HG02970 (cell line): ENCODE results near the gene SMIM5.

Experiments
- ATAC-seq: cut with Tn5 transposase; IDR thresholded peaks from one replicate; pipeline ENCODE4 v1.9.1; 2021; ENCODE audit warnings: mild to moderate bottlenecking, moderate library complexity, moderate number of reproducible peaks; ENCODE audit not compliant: unreplicated experiment, low FRiP score

SMIM5 gene

GRCh38 chr17:75639327-75639726 is 6.1 kb downstream of the SMIM5 start:
- no peak for ATAC-seq

- no peak for ATAC-seq
Measured at GRCh38 chr17:75639771-75640555, 6.7 kb downstream of the SMIM5 start.

- no peak for ATAC-seq
Measured at GRCh38 chr17:75640556-75641119, 7.4 kb downstream of the SMIM5 start.

GRCh38 chr17:75641343-75641742 is 8.1 kb downstream of the SMIM5 start:
- no peak for ATAC-seq

DNA sequence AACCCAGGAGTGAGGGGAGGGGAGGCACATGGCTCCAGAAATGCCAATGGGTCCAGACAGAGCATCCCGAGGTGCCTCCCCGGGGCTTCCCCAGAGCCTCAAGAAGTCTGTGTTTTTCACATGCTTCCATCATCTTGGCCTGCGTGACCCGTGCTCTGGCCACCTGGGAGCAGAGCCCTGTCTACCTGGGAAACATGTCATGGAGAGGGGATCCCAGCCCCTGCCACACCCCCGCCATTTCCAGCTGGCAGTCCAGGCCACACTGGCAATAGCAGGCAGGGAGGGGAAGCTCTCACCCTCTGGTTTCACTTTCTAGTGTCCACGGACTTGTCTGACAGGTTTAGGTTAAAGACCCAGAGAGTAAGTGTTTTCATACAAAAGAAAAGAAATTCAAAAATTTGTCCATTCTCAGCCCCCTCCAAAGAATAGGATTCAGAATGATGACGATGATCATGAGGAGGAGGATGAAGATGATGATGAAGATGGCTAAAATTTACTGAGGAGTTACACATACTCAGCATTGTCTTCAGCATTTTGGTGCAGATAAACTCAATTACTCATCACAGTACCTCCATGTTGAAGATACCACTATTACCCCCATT is 9.0 kb downstream of the SMIM5 start:
- no peak for ATAC-seq

DNA sequence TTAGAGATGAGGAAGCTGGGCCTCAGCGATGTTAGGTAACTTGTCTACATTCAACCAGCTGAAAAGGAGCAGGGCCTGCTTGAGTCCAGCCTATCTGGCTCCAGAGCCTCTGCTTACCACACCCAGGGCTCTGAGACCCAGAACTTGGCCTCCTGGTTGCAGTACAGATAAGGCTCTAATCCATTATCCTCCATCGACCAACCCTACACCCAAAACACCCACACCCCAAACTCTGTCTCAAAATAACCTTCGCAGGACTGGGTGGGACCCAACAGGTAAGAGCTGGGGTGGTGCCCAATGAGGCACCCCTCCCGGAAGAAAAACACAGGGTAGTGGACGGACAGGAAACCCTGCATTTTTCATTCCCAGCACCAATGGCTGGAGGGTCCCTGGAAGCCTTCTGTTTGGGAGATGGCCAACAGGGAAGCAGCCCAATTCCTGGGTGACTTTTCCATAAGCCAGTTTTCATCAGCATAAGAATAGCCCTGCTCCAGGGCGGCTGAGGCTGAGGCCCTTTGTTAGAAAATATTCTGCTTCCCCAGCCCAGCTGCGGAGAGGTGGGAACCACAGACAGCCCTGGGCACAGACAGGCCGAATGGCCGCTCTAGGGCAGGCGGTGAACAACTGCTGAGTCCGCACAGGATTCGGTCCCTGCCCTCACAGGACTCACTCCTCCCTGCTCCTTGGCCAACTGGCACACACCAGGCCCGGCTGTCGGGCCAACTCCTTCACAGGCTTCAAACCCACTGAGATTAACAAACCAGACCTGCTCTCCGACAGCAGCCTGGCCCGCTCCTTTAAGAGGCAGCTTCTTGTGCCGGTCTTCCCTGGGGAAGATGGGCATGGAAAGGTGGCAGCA is 9.8 kb downstream of the SMIM5 start:
- no peak for ATAC-seq

GRCh38 chr17:75643643-75644017 is 10.4 kb downstream of the SMIM5 start:
- no peak for ATAC-seq

GRCh38 chr17:75645501-75645888 is 12.3 kb downstream of the SMIM5 start:
- no peak for ATAC-seq

- peak; percentile 70 for ATAC-seq
Measured at GRCh38 chr17:75645889-75646637, 12.8 kb downstream of the SMIM5 start.

- no peak for ATAC-seq
Measured at GRCh38 chr17:75646638-75646992, 13.4 kb downstream of the SMIM5 start.

DNA sequence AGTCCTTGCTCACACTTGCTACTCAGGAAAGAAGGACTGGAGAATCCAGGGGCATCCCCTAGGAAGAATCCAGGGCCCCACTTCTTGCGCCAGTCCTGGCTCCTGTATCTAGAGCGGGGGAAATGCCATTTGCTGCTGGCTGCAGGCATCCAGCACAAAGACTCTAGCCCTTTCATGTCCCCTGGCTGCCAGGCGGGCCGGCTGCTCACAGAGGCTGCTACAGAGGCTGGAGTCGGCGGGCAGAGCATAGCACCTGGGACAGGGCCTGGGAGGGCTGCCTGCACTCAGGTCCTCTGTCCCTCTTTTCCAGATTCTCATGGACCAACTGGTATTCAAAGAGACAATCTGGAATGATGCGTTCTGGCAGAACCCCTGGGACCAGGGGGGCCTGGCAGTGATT is 13.8 kb downstream of the SMIM5 start:
- no peak for ATAC-seq

DNA sequence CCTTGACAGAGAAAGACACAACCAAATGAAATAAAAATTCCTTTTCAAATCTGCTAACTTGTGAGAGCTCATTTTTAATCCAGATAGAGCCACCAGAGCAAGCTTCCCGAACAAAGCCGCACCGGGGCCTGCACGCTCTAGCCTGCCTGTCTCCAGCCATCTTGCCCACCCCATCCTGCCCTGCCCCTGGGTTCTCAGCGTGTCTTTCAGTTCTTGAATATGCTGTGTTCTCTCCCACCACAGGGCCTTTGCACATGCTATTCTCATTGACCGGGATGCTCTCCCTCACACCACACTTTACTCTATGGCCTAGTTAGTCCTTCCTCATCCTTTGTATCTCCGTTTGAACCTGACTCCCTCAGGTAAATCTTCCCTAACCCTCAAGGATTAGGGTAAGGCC is 14.7 kb downstream of the SMIM5 start:
- no peak for ATAC-seq

- ATAC-seq = no peak
Measured at GRCh38 chr17:75649687-75650086, 16.5 kb downstream of the SMIM5 start.

- no peak for ATAC-seq
Measured at GRCh38 chr17:75650874-75651273, 17.6 kb downstream of the SMIM5 start.

DNA sequence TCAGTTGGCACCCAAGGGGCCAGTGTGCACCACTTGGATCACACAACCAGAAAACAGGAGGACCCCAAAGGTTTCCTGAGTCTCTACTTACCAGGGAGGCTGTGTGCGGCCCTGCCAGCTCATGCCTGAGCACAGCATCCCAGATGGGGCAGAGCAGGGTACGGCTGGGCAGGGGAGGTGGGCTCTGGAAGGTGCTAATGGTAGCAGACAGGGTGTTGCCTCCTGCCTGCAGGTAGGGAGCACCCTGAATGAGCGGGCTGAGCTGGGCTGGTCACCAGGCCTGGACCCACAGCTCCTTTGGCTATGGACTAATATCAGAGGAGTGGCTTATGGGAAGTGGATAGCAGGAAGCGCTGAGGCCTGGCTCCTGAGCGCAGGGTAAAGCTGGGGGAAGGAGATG is 19.1 kb downstream of the SMIM5 start:
- ATAC-seq = no peak

DNA sequence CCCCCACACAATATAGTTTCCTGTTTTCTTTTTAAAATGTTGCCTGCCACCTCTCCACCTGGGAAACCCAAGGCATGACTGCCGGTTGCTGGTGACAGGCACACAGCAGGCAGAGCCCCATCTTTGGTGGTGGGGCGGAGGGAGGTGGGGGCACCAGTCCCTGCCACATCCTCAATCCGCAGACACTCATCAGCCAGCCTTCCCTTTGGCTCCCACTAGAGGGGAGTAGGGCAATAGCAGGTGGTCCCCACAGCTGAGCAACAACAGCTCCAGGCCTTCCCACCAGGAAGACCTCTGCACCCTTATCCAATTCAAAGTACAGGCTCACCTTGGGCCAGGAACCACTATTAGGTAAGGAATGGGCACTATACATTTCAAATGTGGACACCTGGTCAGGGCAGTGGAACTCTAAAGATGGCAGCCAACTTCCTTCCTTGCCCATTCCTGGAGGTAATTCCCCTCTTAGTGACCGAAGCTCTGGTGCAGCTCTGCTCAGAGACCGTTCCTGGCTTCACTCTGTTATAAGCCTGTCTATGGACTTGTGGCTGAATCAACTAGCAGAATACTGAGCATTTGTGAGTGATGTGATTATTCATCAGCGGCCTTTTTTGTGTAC is 19.8 kb downstream of the SMIM5 start:
- no peak for ATAC-seq

- ATAC-seq = no peak
Measured at GRCh38 chr17:75654176-75654575, 20.9 kb downstream of the SMIM5 start.

GRCh38 chr17:75658237-75658636 is 25.0 kb downstream of the SMIM5 start:
- ATAC-seq = no peak

DNA sequence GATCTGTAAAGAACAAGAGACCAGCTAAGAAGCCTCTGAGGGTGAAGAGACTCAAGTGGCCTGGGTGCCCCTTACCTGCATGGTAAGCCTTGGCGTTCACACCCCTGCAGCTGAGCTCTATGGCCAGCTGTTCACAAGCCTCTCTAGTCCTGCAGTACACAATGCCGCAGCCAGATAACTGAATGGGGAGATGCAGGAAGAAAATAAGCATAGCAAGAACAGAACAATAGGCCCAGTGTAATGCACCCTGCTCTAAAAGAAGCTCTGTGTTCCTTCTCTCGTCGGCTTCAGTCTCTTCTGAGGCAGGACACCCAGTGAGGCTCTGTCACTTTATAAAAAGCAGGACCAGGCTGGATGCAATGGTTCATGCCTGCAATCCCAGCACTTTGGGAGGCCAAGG is 28.3 kb downstream of the SMIM5 start:
- no peak for ATAC-seq

- no peak for ATAC-seq
Measured at GRCh38 chr17:75662511-75662910, 29.3 kb downstream of the SMIM5 start.
